Hematopoietic multipotent progenitor cell (in vitro differentiated cells): ENCODE measurements around the gene MAGI3. TPM values are rescaled to one million over a fixed set of nuclear protein-coding genes. Genes with fewer than 3 reads are reported as not detected.

Experiments
- DNase-seq, 3 donors: peaks; one replicate each; pipeline ENCODE4 v3.0.0-alpha.2; 2011 to 2015; ENCODE audit warnings: low read depth in 2 of 3, low spot score in 2 of 3
- total RNA-seq: library from RNA; depleted of rRNA; stranded (reverse); fragments of >200 nt; gene quantifications from one replicate; pipeline ENCODE4 v1.2.3, GENCODE V29; 2012

The MAGI3 gene
- 1.6 TPM for total RNA-seq

- peak; percentile 79 to 94 (median 92) for DNase-seq
These were observed at the start of gene MAGI3 for GRCh38 chr1:113389953-113390834. TSS of gene MAGI3 (plus strand) at chr1:113390515. CDS start at chr1:113391034, 519 bp downstream.

GRCh38 chr1:113353580-113353979 lies 36.7 kb upstream of the MAGI3 start:
- DNase-seq = no peak

GRCh38 chr1:113363935-113364334 lies 26.4 kb upstream of the MAGI3 start:
- DNase-seq = no peak

GRCh38 chr1:113369040-113369439 lies 21.3 kb upstream of the MAGI3 start:
- no peak for DNase-seq

GRCh38 chr1:113369699-113370098 lies 20.6 kb upstream of the MAGI3 start:
- DNase-seq = no peak

GRCh38 chr1:113370868-113371267 lies 19.4 kb upstream of the MAGI3 start:
- DNase-seq = no peak

- no peak for DNase-seq
These were observed 17.8 kb upstream of the MAGI3 start for GRCh38 chr1:113372546-113372945.

- no peak for DNase-seq
These were observed 16.7 kb upstream of the MAGI3 start for GRCh38 chr1:113373644-113374043.

- DNase-seq = no peak
These were observed 14.4 kb upstream of the MAGI3 start for GRCh38 chr1:113375878-113376277.

- no peak for DNase-seq
These were observed 10.2 kb upstream of the MAGI3 start for GRCh38 chr1:113380075-113380474.

- DNase-seq = no peak
These were observed 2.2 kb upstream of the MAGI3 start for GRCh38 chr1:113388017-113388620.

GRCh38 chr1:113388621-113389358 lies 1.5 kb upstream of the MAGI3 start:
- DNase-seq = peak in 2 of 3 donors; percentile 55 to 61

- DNase-seq = no peak
These were observed 859 bp upstream of the MAGI3 start for GRCh38 chr1:113389359-113389952.

- DNase-seq = peak; percentile 15 to 25 (median 18)
These were observed 745 bp downstream of the MAGI3 start for GRCh38 chr1:113390871-113391648.

- DNase-seq = peak in 1 of 3 donors; percentile 16
These were observed 1.4 kb downstream of the MAGI3 start for GRCh38 chr1:113391649-113392271.

- no peak for DNase-seq
These were observed 2.3 kb downstream of the MAGI3 start for GRCh38 chr1:113392541-113393128.

GRCh38 chr1:113394043-113394862 lies 3.9 kb downstream of the MAGI3 start:
- DNase-seq = no peak

- no peak for DNase-seq
These were observed 4.5 kb downstream of the MAGI3 start for GRCh38 chr1:113394863-113395259.
